C4-2B (cell line): ENCODE data around the gene HOXB2.

Source experiments
- CTCF ChIP-seq: fragments of 450-650 bp; conservative IDR thresholded peaks from 2 replicates; pipeline ENCODE4 v1.5.1; 2017; ENCODE audit warnings: mild to moderate bottlenecking
- ZFX ChIP-seq: fragments of 450-650 bp; IDR thresholded peaks from 2 replicates; pipeline ENCODE4 v1.6.1; 2017

- TF ChIP-seq CTCF (no peak), ZFX (no peak)
Observed at GRCh38 chr17:48554412-48555257, 9.7 kb upstream of the HOXB2 start.
